ENCODE measurements around the gene PRKCE.

GRCh38 chr2:45964906-45965305, 313.4 kb downstream of the PRKCE start:
- TF ChIP-seq CTCF (conservative IDR thresholded peaks at IDR 0.05; ENCODE audit: low read depth in 2 of 2) = no peak
- TF ChIP-seq EZH2 (IDR thresholded peaks at IDR 0.05; ENCODE audit: low read depth, unreplicated experiment) = no peak
- no peak for TF ChIP-seq POLR2AphosphoS5 (IDR thresholded peaks at IDR 0.05; ENCODE audit: low read depth)
- no peak for TF ChIP-seq EZH2phosphoT487 (IDR thresholded peaks at IDR 0.05; ENCODE audit: unreplicated experiment)
- TF ChIP-seq JUNB (IDR thresholded peaks at IDR 0.05; ENCODE audit: unreplicated experiment) = no peak
